ENCODE measurements around the gene IL1RL2. TPM values are rescaled to one million over a fixed set of nuclear protein-coding genes. Genes with fewer than 3 reads are reported as not detected.

Gene IL1RL2
- total and polyA plus RNA-seq, 2 of the 4 experiments (the other 2 are of a cell fraction), result 0.09 to 0.36 TPM

- CTCF ChIA-PET, result no interaction called here
- ATAC-seq (ENCODE audit: low read depth), result peak; percentile 76
Observed at GRCh38 chr2:102193074-102193473, 6.3 kb downstream of the IL1RL2 start.

More at GRCh38 chr2:102193074-102193473, 6.3 kb downstream of the IL1RL2 start:
- H2BK20ac ChIP-seq (ENCODE audit: low read depth, low read length), result peak overlapping the region; percentile 75; the same call in 1 of the 2 replicates
- H4K8ac ChIP-seq (ENCODE audit: low read depth in 2 of 2, low read length in 2 of 2), result no peak overlapping the region
- no peaks in the 10 kb centered on the region for H3K9me3 ChIP-seq (ENCODE audit: control insufficient read depth, insufficient read depth, low read length)
- dilution Hi-C loops (cut with HindIII; ENCODE audit: low sequenced_read_pairs, unreplicated experiment) (no loop called here), intact Hi-C loops (cut with micrococcal nuclease) (no loop called here), in situ Hi-C loops (cut with MboI; ENCODE audit: low sequenced_read_pairs) (no loop called here)
- no peak overlapping the region for H3K4ac ChIP-seq (ENCODE audit: low read depth, low read length)
- H3K18ac ChIP-seq (ENCODE audit: low read depth, low read length), result no peak overlapping the region; the same call in 1 of the 2 replicates
- no peaks in the 10 kb centered on the region for H4K20me1 ChIP-seq (ENCODE audit: insufficient read depth, low read length)
- H3K4me2 ChIP-seq (ENCODE audit: low read depth, low read length), result no peak overlapping the region
- no peaks in the 10 kb centered on the region for H3K79me1 ChIP-seq (ENCODE audit: low read depth in 1 of 2, low read length in 2 of 2)
- no CpG with 5 or more reads among the region's 1 CpG for WGBS, 2 experiments (ENCODE audit: extremely low coverage in 2 of 2, insufficient read length in 1 of 2)
- no peaks in the 10 kb centered on the region for H3K9me1 ChIP-seq (ENCODE audit: insufficient read depth, low read length)
- no peaks in the 10 kb centered on the region for H3K27me3 ChIP-seq (ENCODE audit: control insufficient read depth, insufficient read depth, low read length)
- no peak overlapping the region for H2AK5ac ChIP-seq (ENCODE audit: low read depth, low read length)
- H3K4me3 ChIP-seq (ENCODE audit: insufficient read depth, low read depth, low read length), result no peak overlapping the region
- no peak overlapping the region for H2AK9ac ChIP-seq (replicated peaks; ENCODE audit: low read depth, low read length, poor library complexity)
- TF ChIP-seq NFE2L2 (IDR thresholded peaks at IDR 0.05; ENCODE audit: low read depth, low read length) (no peak), CEBPB (IDR thresholded peaks at IDR 0.05; ENCODE audit: low read depth, low read length) (peak; percentile 33; the same call in 1 of the 2 replicates)
- H3K14ac ChIP-seq (replicated peaks; ENCODE audit: low read depth, low read length), result no peak overlapping the region
- peak; percentile 54 for DNase-seq
- peaks cover 3% of the 10 kb centered on the region; the same call in 1 of the 2 replicates for H3K4me1 ChIP-seq (ENCODE audit: control insufficient read depth, insufficient read depth, low read length)
- H2AFZ ChIP-seq (replicated peaks; ENCODE audit: low read length, poor library complexity), result no peak overlapping the region
- peak overlapping the region; percentile 50; the same call in 1 of the 2 replicates for H2BK120ac ChIP-seq (ENCODE audit: low read depth, low read length)
- H3K27ac ChIP-seq (ENCODE audit: insufficient read depth, low read length), result 0 out of 2 replicates have a peak overlapping the region, but pooled peaks have one; percentile 37
- POLR2A ChIA-PET (ENCODE audit: unreplicated experiment), result no interaction called here
- no peak overlapping the region for H4K91ac ChIP-seq (ENCODE audit: insufficient read depth, low read depth, low read length)
- H2BK15ac ChIP-seq (ENCODE audit: low read depth, low read length), result no peak overlapping the region
- no peak overlapping the region for H3K56ac ChIP-seq (ENCODE audit: extremely low read depth, insufficient read depth, low read length)
- H3K36me3 ChIP-seq (ENCODE audit: control insufficient read depth, insufficient read depth, low read length), result no peaks in the 10 kb centered on the region
- BruUV-seq (replicated peaks), result no TSS peak
- peak overlapping the region; percentile 22 for H2BK5ac ChIP-seq (ENCODE audit: low read depth, low read length, poor library complexity, severe bottlenecking)
- no peak overlapping the region; the same call in 1 of the 2 replicates for H4K5ac ChIP-seq (ENCODE audit: low read depth, low read length)
- H3K23ac ChIP-seq (ENCODE audit: low read depth, low read length), result no peak overlapping the region
- H3K9ac ChIP-seq (ENCODE audit: low read depth, low read length), result no peak overlapping the region

Measured in IMR-90 (cell line).